ENCODE results near the gene OSTM1. TPM values are rescaled to one million over a fixed set of nuclear protein-coding genes. Genes with fewer than 3 reads are reported as not detected.

Gene OSTM1
- 12.2 TPM for total RNA-seq

GRCh38 chr6:108074359-108075144 lies at the start of gene OSTM1:
OSTM1 (minus strand) TSS chr6:108074741; CDS start chr6:108074651, 90 bp downstream.
- peak; percentile 81 for DNase-seq

- DNase-seq, result no peak
Measured at GRCh38 chr6:108123946-108124345, 49.4 kb upstream of the OSTM1 start.

- no peak for DNase-seq
Measured at GRCh38 chr6:108123481-108123929, 49.0 kb upstream of the OSTM1 start.

GRCh38 chr6:108121612-108122011 lies 47.1 kb upstream of the OSTM1 start:
- DNase-seq, result no peak

- no peak for DNase-seq
Measured at GRCh38 chr6:108120311-108120710, 45.8 kb upstream of the OSTM1 start.

GRCh38 chr6:108119769-108120141 lies 45.2 kb upstream of the OSTM1 start:
- DNase-seq, result no peak

GRCh38 chr6:108118810-108119768 lies 44.5 kb upstream of the OSTM1 start:
- DNase-seq, result no peak

GRCh38 chr6:108118359-108118724 lies 43.8 kb upstream of the OSTM1 start:
- DNase-seq, result no peak

- no peak for DNase-seq
Measured at GRCh38 chr6:108117427-108118358, 43.2 kb upstream of the OSTM1 start.

- no peak for DNase-seq
Measured at GRCh38 chr6:108116546-108117426, 42.2 kb upstream of the OSTM1 start.

- DNase-seq, result no peak
Measured at GRCh38 chr6:108115598-108116058, 41.1 kb upstream of the OSTM1 start.

- DNase-seq, result peak; percentile 30
Measured at GRCh38 chr6:108114841-108115597, 40.5 kb upstream of the OSTM1 start.

GRCh38 chr6:108113557-108114519 lies 39.3 kb upstream of the OSTM1 start:
- peak; percentile 47 for DNase-seq

GRCh38 chr6:108108374-108108773 lies 33.8 kb upstream of the OSTM1 start:
- no peak for DNase-seq

GRCh38 chr6:108107102-108107501 lies 32.6 kb upstream of the OSTM1 start:
- DNase-seq, result no peak

GRCh38 chr6:108106694-108107093 lies 32.2 kb upstream of the OSTM1 start:
- DNase-seq, result no peak

GRCh38 chr6:108106261-108106660 lies 31.7 kb upstream of the OSTM1 start:
- DNase-seq, result no peak

GRCh38 chr6:108105571-108105970 lies 31.0 kb upstream of the OSTM1 start:
- DNase-seq, result no peak

- DNase-seq, result no peak
Measured at GRCh38 chr6:108102965-108103364, 28.4 kb upstream of the OSTM1 start.

All from skin of body (tissue), 2 donors.